Gastrocnemius medialis (tissue), 4 donors: ENCODE data around the gene KLHDC8B.

Experiments
- CTCF ChIP-seq, 5 experiments: fragments of 450-650 bp in 3 of 5; fragments of 200-600 bp in 2 of 5; sonication (generic) in 2 of 5; IDR thresholded peaks in 4 of 5; conservative IDR thresholded peaks in 1 of 5; 1 replicate in 4 of 5; 2 replicates in 1 of 5; pipeline ENCODE4 v1.5.1; 2016 to 2019; ENCODE audit warnings: antibody characterized with exemption in 5 of 5, mild to moderate bottlenecking in 3 of 5, moderate library complexity in 3 of 5
- POLR2A ChIP-seq, 2 donors: fragments of 450-650 bp; IDR thresholded peaks; one replicate each; pipeline ENCODE4 v1.6.1; 2017; ENCODE audit warnings: antibody characterized with exemption in 2 of 2, mild to moderate bottlenecking in 2 of 2, moderate library complexity in 2 of 2

DNA sequence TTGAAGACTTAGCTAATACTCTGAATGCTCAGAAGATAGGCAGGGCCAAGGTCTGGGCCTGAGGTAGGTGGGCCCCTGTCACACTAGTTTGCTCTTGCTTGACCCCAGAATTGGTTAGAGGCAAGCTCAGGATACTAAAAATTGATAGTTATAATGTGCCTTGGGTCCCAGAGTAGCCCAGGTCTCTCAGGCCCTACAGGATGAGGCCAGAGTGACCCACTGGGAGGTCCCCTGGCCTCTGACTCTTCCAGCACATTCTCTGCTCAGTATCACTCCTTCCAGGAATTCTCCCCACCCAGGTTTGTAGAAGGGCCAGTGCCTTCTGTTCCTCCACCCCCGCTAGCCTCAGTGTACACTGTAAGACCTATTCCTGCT is 667 bp upstream of the KLHDC8B start:
- TF ChIP-seq CTCF (IDR thresholded peaks at IDR 0.05 in 4 of 5, conservative IDR thresholded peaks at IDR 0.05 in 1 of 5) (no peak), POLR2A (IDR thresholded peaks at IDR 0.05) (no peak)
